Stimulated activated CD8-positive, alpha-beta memory T cell treated with anti-CD3 and anti-CD28 coated beads, Interleukin-7, amount 100 ng/mL, for 48 hours (primary cell): ENCODE measurements around the gene SSH3.
"Not testable (repeated sequence)": the region's sequence is repeated elsewhere in the genome, so short reads cannot be mapped to it uniquely, and the experiment has no call there.

Experiments used
- DNase-seq, 2 donors: peaks; one replicate each; pipeline ENCODE4 v3.0.0-alpha.2; 2020; ENCODE audit warnings: low read depth in 1 of 2; ENCODE audit errors: extremely low read depth in 1 of 2

Gene SSH3

GRCh38 chr11:67303132-67303834, at the start of gene SSH3:
TSS of gene SSH3 (plus strand) at chr11:67303530. CDS start at chr11:67303626, 96 bp downstream.
- no peak for DNase-seq

- DNase-seq: no peak
Measured at GRCh38 chr11:67253872-67254624, 49.3 kb upstream of the SSH3 start.

- DNase-seq: no peak
Measured at GRCh38 chr11:67254798-67255197, 48.5 kb upstream of the SSH3 start.

GRCh38 chr11:67255353-67255752, 48.0 kb upstream of the SSH3 start:
- DNase-seq: no peak

GRCh38 chr11:67255864-67256263, 47.5 kb upstream of the SSH3 start:
- DNase-seq: no peak

GRCh38 chr11:67256477-67257135, 46.7 kb upstream of the SSH3 start:
- DNase-seq: no peak

- no peak for DNase-seq
Measured at GRCh38 chr11:67260406-67260805, 42.9 kb upstream of the SSH3 start.

- DNase-seq: not testable (repeated sequence)
Measured at GRCh38 chr11:67260885-67261639, 42.3 kb upstream of the SSH3 start.

GRCh38 chr11:67261640-67261945, 41.7 kb upstream of the SSH3 start:
- DNase-seq: no peak

- DNase-seq: no peak
Measured at GRCh38 chr11:67261946-67262681, 41.2 kb upstream of the SSH3 start.

GRCh38 chr11:67262731-67263675, 40.3 kb upstream of the SSH3 start:
- DNase-seq: peak; percentile 48 to 73

GRCh38 chr11:67264260-67264659, 39.1 kb upstream of the SSH3 start:
- DNase-seq: no peak

GRCh38 chr11:67264877-67265632, 38.3 kb upstream of the SSH3 start:
- no peak for DNase-seq

GRCh38 chr11:67265633-67266448, 37.5 kb upstream of the SSH3 start:
- DNase-seq: peak in 1 of 2 donors; percentile 64

- DNase-seq: no peak
Measured at GRCh38 chr11:67266449-67267187, 36.7 kb upstream of the SSH3 start, which contains the start of gene GRK2. TSS of gene GRK2 (plus strand) at chr11:67266473. CDS start at chr11:67266700, 227 bp downstream.

GRCh38 chr11:67267188-67268080, 35.9 kb upstream of the SSH3 start:
- DNase-seq: no peak
